Kidney epithelial cell (primary cell): Measurements from ENCODE around the gene MAP3K4. TPM values are rescaled to one million over a fixed set of nuclear protein-coding genes. Genes with fewer than 3 reads are reported as not detected.

Source experiments
- DNase-seq: peaks from one replicate; pipeline ENCODE4 v3.0.0-alpha.2; 2010; ENCODE audit warnings: low read depth
- H3K27me3 ChIP-seq: 2 replicates; pipeline ENCODE4 v1.6.0; 2011; ENCODE audit warnings: low read length; ENCODE audit not compliant: control insufficient read depth, insufficient read depth
- H3K36me3 ChIP-seq: 2 replicates; pipeline ENCODE4 v1.5.1; 2011; ENCODE audit warnings: low read length; ENCODE audit not compliant: control insufficient read depth, insufficient read depth
- H3K4me3 ChIP-seq: 2 replicates; pipeline ENCODE4 v1.5.1; 2011; ENCODE audit warnings: low read depth, mild to moderate bottlenecking, control low read depth, low read length
- total RNA-seq: library from RNA; depleted of rRNA; stranded (reverse); fragments of >200 nt; gene quantifications from 2 replicates; pipeline ENCODE4 v1.2.3, GENCODE V29; 2015
- TF ChIP-seq, protein P1 (sequence below): IDR thresholded peaks from 2 replicates; pipeline ENCODE4 v1.5.1; 2011; ENCODE audit warnings: mild to moderate bottlenecking, moderate library complexity, low read length, control low read depth, inconsistent platforms; ENCODE audit not compliant: insufficient read depth, poor library complexity, severe bottlenecking

Gene MAP3K4
- total RNA-seq, 1 donor from 2014 or later, result 22.5 TPM

DNA sequence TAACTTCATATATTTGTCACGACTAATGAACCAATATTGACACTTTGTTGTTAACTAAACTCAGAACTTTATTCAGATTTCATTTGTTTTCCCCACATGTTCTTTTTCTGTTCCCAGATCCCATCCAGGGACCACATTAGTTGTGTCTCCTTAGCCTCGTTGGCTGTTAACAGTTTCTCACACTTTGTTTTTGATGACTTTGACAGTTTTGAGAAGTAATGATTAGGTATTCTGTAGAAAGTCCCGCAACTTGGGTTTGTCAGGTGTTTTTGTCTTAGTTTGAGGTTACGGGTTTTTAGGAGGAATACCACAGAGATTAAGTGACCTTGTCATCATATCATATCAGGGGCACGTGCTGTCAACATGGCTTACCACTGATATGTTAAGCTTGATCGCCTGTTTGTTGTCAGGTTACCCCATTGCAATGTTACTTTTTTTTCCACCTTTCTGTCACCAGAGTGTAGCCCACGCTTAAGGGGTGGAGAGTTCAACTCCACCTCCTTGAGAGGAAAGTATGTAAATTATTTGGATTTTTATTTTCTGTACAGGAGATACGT, 32.9 kb downstream of the MAP3K4 start:
- no peaks in the 10 kb centered on the region for H3K36me3 ChIP-seq
- H3K4me3 ChIP-seq, result no peak overlapping the region
- TF ChIP-seq, protein P1, sequence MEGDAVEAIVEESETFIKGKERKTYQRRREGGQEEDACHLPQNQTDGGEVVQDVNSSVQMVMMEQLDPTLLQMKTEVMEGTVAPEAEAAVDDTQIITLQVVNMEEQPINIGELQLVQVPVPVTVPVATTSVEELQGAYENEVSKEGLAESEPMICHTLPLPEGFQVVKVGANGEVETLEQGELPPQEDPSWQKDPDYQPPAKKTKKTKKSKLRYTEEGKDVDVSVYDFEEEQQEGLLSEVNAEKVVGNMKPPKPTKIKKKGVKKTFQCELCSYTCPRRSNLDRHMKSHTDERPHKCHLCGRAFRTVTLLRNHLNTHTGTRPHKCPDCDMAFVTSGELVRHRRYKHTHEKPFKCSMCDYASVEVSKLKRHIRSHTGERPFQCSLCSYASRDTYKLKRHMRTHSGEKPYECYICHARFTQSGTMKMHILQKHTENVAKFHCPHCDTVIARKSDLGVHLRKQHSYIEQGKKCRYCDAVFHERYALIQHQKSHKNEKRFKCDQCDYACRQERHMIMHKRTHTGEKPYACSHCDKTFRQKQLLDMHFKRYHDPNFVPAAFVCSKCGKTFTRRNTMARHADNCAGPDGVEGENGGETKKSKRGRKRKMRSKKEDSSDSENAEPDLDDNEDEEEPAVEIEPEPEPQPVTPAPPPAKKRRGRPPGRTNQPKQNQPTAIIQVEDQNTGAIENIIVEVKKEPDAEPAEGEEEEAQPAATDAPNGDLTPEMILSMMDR, result no peak
- no peak for DNase-seq
- H3K27me3 ChIP-seq, result no peaks in the 10 kb centered on the region

DNA sequence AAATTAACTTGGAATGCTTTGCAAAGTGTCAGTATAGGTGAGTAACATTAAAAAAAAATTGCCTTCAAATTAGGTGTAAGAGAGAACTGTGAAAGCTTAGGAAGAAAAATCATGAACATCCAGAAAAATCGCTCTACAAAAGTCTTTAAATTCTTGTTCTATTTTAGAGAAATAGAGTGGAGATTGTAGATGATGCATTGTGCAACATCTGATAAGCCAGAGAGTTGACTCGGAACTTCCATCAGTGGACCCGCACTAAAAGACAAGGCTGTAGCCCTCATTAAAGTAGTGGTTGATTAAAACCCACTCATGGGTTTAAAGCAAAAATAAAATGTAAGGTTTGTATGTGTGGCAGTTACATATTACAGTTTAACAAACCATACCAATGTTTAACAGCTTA, 35.8 kb downstream of the MAP3K4 start:
- TF ChIP-seq, protein P1, result no peak
- no peaks in the 10 kb centered on the region for H3K36me3 ChIP-seq
- no peak for DNase-seq

DNA sequence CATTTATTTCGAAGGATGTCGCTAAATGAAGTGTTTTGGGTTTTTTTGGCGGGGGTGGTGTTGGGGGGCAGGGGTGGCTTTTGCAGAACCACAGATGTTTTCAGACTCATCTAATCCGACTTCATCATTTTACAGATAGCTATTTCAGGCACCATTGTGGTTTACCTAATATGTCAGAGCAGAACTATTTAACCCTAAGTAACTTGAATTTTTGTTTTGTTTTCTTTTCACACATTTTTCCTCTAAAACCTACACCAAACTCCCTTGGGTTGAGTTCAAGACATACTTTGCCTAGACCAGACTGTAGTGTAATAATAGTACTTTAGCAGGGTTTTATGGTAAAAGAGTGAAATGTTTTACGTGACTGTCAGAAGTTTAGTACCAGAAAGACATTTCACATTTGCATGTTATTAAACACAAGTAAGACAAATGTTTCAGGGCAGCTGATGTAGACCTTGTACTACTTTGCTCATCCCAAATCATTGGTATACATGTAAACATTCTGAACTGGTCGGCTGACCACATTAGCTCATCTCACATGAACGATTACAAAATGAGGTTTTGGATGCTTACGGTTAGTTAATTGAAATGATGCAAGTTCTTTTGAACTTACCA, 37.7 kb downstream of the MAP3K4 start:
- DNase-seq, result no peak
- Histone ChIP-seq H3K27me3 (no peaks in the 10 kb centered on the region), H3K4me3 (no peak overlapping the region), H3K36me3 (no peaks in the 10 kb centered on the region)
- TF ChIP-seq, protein P1, result no peak

More for the DNA sequence above, 35.8 kb downstream of the MAP3K4 start:
- Histone ChIP-seq H3K27me3 (no peaks in the 10 kb centered on the region), H3K4me3 (no peak overlapping the region)

DNA sequence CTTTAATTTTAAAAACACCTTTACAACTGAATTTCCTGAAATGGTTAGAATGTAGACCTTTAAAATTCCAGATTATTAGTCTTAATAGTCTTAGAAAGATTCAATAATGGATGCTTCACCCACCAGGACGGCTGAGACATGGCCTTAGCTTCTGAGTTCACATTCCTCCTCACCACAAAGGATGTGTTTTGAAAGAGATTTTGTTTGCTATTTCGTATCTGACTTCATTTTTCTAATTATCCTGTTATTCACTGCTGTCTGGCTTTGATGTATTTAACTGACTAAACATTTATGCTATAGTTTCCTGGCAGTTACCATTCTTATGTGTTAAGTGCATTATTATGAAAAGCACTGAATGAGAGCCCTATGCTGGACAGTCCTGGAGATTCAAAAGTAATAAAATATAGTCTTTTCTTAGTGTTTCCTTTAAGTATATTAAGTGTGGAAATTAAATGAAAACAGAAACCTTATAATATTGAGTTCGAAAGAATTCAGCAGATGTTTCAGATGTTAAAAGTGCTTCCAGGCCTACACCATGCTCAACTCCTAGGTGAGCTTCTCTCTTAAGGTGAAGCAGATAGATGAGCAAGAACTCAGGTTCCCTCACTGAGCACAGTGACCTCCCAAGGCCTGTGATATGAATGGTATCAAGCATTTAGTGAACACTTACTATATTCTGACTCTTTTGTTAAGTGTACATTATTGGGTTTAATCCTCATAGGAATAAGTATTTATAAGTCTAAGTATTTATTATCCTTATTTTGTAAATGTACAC, 40.3 kb downstream of the MAP3K4 start:
- Histone ChIP-seq H3K36me3 (no peaks in the 10 kb centered on the region), H3K4me3 (no peak overlapping the region), H3K27me3 (no peaks in the 10 kb centered on the region)
- TF ChIP-seq, protein P1, result no peak
- DNase-seq, result no peak

DNA sequence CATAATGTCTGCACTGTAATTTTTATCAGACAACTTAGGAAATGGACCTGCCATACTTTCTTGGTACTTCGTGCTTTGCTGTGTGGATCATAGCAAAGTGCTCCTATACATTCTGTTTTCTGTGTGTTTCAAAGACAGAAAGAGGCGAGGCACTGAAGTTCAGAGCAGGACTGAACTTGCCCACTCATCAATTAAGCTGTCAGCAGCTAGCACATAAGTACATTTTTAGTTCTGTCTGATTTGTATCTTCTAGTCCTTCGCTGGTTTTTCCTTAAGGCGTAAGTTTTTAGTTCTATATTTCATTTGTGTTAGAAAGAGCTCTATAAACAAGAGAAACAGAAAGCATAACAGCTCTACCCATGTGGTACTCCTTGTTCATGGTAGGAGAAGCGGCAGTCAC, 42.1 kb downstream of the MAP3K4 start:
- no peak for DNase-seq
- Histone ChIP-seq H3K36me3 (no peaks in the 10 kb centered on the region), H3K27me3 (no peaks in the 10 kb centered on the region), H3K4me3 (no peak overlapping the region)
- TF ChIP-seq, protein P1, result no peak
